Measurements from ENCODE around the gene HBB. TPM values are rescaled to one million over a fixed set of nuclear protein-coding genes. Genes with fewer than 3 reads are reported as not detected.

The HBB gene
- total and polyA plus RNA-seq, 2 of the 4 experiments (the other 2 are of a cell fraction) = 0.24 TPM; not detected in 1

DNA sequence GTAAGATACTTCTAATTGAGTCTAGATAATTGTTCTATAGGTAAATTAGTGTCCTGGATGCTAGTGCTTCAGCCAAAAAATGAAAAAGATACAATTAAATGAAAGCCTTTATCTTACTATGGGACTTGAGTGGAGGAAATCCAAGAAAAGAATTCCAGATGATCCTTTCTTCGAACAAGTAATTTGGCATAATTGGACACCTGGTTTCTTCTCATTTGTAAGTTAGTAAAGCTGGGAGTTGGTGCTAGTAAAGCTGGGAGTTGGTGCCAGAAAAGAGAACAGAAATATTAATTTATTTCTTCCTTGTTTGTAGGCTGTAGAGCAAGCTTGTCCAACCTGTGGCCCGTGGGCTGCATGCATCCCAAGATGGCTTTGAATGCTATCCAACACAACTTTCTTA lies 38.7 kb downstream of the HBB start:
- ChIA-PET POLR2A (ENCODE audit: unreplicated experiment) (no interaction called here), CTCF (no interaction called here)
- H4K20me1 ChIP-seq (ENCODE audit: insufficient read depth, low read length) = no peaks in the 10 kb centered on the region
- H3K9ac ChIP-seq (ENCODE audit: low read depth, low read length) = no peak overlapping the region
- no peak overlapping the region for H3K56ac ChIP-seq (ENCODE audit: extremely low read depth, insufficient read depth, low read length)
- TF ChIP-seq MAZ (IDR thresholded peaks at IDR 0.05; ENCODE audit: borderline replicate concordance, low read depth, low read length) (no peak), BHLHE40 (IDR thresholded peaks at IDR 0.05; ENCODE audit: low read depth, low read length) (no peak), MXI1 (IDR thresholded peaks at IDR 0.05; ENCODE audit: borderline replicate concordance, low read depth, low read length) (no peak), CHD1 (IDR thresholded peaks at IDR 0.05; ENCODE audit: low read depth, low read length) (no peak), RFX5 (IDR thresholded peaks at IDR 0.05; ENCODE audit: low read depth, low read length) (no peak), FOS (IDR thresholded peaks at IDR 0.05; ENCODE audit: low read depth, low read length) (no peak), POLR2A (IDR thresholded peaks at IDR 0.05; ENCODE audit: low read depth, low read length) (no peak), RAD21 (IDR thresholded peaks at IDR 0.05; ENCODE audit: low read length) (no peak), SMC3 (IDR thresholded peaks at IDR 0.05; ENCODE audit: low read depth, low read length) (no peak), MAFK (IDR thresholded peaks at IDR 0.05; ENCODE audit: low read depth, low read length) (no peak), RCOR1 (IDR thresholded peaks at IDR 0.05; ENCODE audit: insufficient replicate concordance, low read length) (no peak), CEBPB (IDR thresholded peaks at IDR 0.05; ENCODE audit: low read depth, low read length) (no peak), NFE2L2 (IDR thresholded peaks at IDR 0.05; ENCODE audit: low read depth, low read length) (no peak)
- TF ChIP-seq, protein P1, sequence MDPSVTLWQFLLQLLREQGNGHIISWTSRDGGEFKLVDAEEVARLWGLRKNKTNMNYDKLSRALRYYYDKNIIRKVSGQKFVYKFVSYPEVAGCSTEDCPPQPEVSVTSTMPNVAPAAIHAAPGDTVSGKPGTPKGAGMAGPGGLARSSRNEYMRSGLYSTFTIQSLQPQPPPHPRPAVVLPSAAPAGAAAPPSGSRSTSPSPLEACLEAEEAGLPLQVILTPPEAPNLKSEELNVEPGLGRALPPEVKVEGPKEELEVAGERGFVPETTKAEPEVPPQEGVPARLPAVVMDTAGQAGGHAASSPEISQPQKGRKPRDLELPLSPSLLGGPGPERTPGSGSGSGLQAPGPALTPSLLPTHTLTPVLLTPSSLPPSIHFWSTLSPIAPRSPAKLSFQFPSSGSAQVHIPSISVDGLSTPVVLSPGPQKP (IDR thresholded peaks at IDR 0.05; ENCODE audit: borderline replicate concordance, low read depth, low read length) = no peak
- TF ChIP-seq, protein P2, sequence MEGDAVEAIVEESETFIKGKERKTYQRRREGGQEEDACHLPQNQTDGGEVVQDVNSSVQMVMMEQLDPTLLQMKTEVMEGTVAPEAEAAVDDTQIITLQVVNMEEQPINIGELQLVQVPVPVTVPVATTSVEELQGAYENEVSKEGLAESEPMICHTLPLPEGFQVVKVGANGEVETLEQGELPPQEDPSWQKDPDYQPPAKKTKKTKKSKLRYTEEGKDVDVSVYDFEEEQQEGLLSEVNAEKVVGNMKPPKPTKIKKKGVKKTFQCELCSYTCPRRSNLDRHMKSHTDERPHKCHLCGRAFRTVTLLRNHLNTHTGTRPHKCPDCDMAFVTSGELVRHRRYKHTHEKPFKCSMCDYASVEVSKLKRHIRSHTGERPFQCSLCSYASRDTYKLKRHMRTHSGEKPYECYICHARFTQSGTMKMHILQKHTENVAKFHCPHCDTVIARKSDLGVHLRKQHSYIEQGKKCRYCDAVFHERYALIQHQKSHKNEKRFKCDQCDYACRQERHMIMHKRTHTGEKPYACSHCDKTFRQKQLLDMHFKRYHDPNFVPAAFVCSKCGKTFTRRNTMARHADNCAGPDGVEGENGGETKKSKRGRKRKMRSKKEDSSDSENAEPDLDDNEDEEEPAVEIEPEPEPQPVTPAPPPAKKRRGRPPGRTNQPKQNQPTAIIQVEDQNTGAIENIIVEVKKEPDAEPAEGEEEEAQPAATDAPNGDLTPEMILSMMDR (conservative IDR thresholded peaks at IDR 0.05; ENCODE audit: low read depth, low read length) = no peak
- TF ChIP-seq, protein P3, sequence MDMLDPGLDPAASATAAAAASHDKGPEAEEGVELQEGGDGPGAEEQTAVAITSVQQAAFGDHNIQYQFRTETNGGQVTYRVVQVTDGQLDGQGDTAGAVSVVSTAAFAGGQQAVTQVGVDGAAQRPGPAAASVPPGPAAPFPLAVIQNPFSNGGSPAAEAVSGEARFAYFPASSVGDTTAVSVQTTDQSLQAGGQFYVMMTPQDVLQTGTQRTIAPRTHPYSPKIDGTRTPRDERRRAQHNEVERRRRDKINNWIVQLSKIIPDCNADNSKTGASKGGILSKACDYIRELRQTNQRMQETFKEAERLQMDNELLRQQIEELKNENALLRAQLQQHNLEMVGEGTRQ (IDR thresholded peaks at IDR 0.05; ENCODE audit: low read depth, low read length) = no peak
- H3K36me3 ChIP-seq (ENCODE audit: control insufficient read depth, insufficient read depth, low read length) = no peaks in the 10 kb centered on the region
- H3K4ac ChIP-seq (ENCODE audit: low read depth, low read length) = no peak overlapping the region
- dilution Hi-C loops (cut with HindIII; ENCODE audit: low sequenced_read_pairs, unreplicated experiment) = no loop called here
- H3K79me1 ChIP-seq (ENCODE audit: low read depth in 1 of 2, low read length in 2 of 2) = no peaks in the 10 kb centered on the region
- WGBS, 2 experiments (ENCODE audit: extremely low coverage in 2 of 2, insufficient read length in 1 of 2) = no CpG with 5 or more reads among the region's 2 CpGs
- in situ Hi-C loops (cut with MboI; ENCODE audit: low sequenced_read_pairs) = no loop called here
- no peaks in the 10 kb centered on the region for H3K9me1 ChIP-seq (ENCODE audit: insufficient read depth, low read length)
- H3K14ac ChIP-seq (replicated peaks; ENCODE audit: low read depth, low read length) = no peak overlapping the region
- no peak for ATAC-seq (ENCODE audit: low read depth)
- no peaks in the 10 kb centered on the region for H3K4me1 ChIP-seq (ENCODE audit: control insufficient read depth, insufficient read depth, low read length)
- H4K5ac ChIP-seq (ENCODE audit: low read depth, low read length) = no peak overlapping the region
- H3K27ac ChIP-seq (ENCODE audit: insufficient read depth, low read length) = no peak overlapping the region
- H3K18ac ChIP-seq (ENCODE audit: low read depth, low read length) = no peak overlapping the region
- no peak overlapping the region for H4K91ac ChIP-seq (ENCODE audit: insufficient read depth, low read depth, low read length)
- H2AK9ac ChIP-seq (replicated peaks; ENCODE audit: low read depth, low read length, poor library complexity) = no peak overlapping the region
- no peak overlapping the region for H3K4me3 ChIP-seq (ENCODE audit: insufficient read depth, low read depth, low read length)
- H2AK5ac ChIP-seq (ENCODE audit: low read depth, low read length) = no peak overlapping the region
- H4K8ac ChIP-seq (ENCODE audit: low read depth in 2 of 2, low read length in 2 of 2) = no peak overlapping the region
- H2BK120ac ChIP-seq (ENCODE audit: low read depth, low read length) = no peak overlapping the region
- intact Hi-C loops (cut with micrococcal nuclease) = no loop called here
- no peak overlapping the region for H2BK15ac ChIP-seq (ENCODE audit: low read depth, low read length)
- no peak overlapping the region for H3K4me2 ChIP-seq (ENCODE audit: low read depth, low read length)
- no peaks in the 10 kb centered on the region for H3K27me3 ChIP-seq (ENCODE audit: control insufficient read depth, insufficient read depth, low read length)
- no peak overlapping the region for H2BK5ac ChIP-seq (ENCODE audit: low read depth, low read length, poor library complexity, severe bottlenecking)
- DNase-seq = no peak
- H3K23ac ChIP-seq (ENCODE audit: low read depth, low read length) = no peak overlapping the region
- H2AFZ ChIP-seq (replicated peaks; ENCODE audit: low read length, poor library complexity) = no peak overlapping the region
- H2BK20ac ChIP-seq (ENCODE audit: low read depth, low read length) = no peak overlapping the region
- no peaks in the 10 kb centered on the region; the same call in 1 of the 2 replicates for H3K9me3 ChIP-seq (ENCODE audit: control insufficient read depth, insufficient read depth, low read length)
- BruUV-seq (replicated peaks) = no TSS peak
